ENCODE measurements around the gene B4GALT1.

The B4GALT1 gene

GRCh38 chr9:33104401-33104800 lies 62.7 kb downstream of the B4GALT1 start:
- no peak for FAIRE-seq
- TF ChIP-seq CTCF (IDR thresholded peaks at IDR 0.05; ENCODE audit: insufficient read depth, missing control alignments) = no peak
- no peak for DNase-seq (ENCODE audit: insufficient read length, low spot score)

- DNase-seq (ENCODE audit: insufficient read length, low spot score) (no peak), FAIRE-seq (no peak)
- no peak for TF ChIP-seq CTCF (IDR thresholded peaks at IDR 0.05; ENCODE audit: insufficient read depth, missing control alignments)
Measured at GRCh38 chr9:33103501-33104281, 63.4 kb downstream of the B4GALT1 start.

- DNase-seq (ENCODE audit: insufficient read length, low spot score) (no peak), FAIRE-seq (no peak)
- no peak for TF ChIP-seq CTCF (IDR thresholded peaks at IDR 0.05; ENCODE audit: insufficient read depth, missing control alignments)
Measured at GRCh38 chr9:33102551-33103210, 64.5 kb downstream of the B4GALT1 start.

GRCh38 chr9:33101104-33101951 lies 65.8 kb downstream of the B4GALT1 start:
- FAIRE-seq = no peak
- no peak for DNase-seq (ENCODE audit: insufficient read length, low spot score)

GRCh38 chr9:33099754-33100153 lies 67.4 kb downstream of the B4GALT1 start:
- TF ChIP-seq CTCF (IDR thresholded peaks at IDR 0.05; ENCODE audit: insufficient read depth, missing control alignments) = no peak
- no peak for FAIRE-seq

More at GRCh38 chr9:33101104-33101951, 65.8 kb downstream of the B4GALT1 start:
- no peak for TF ChIP-seq CTCF (IDR thresholded peaks at IDR 0.05; ENCODE audit: insufficient read depth, missing control alignments)

GRCh38 chr9:33097192-33097591 lies 69.9 kb downstream of the B4GALT1 start:
- FAIRE-seq (no peak), DNase-seq (ENCODE audit: insufficient read length, low spot score) (no peak)
- no peak for TF ChIP-seq CTCF (IDR thresholded peaks at IDR 0.05; ENCODE audit: insufficient read depth, missing control alignments)

More at GRCh38 chr9:33099754-33100153, 67.4 kb downstream of the B4GALT1 start:
- no peak for DNase-seq (ENCODE audit: insufficient read length, low spot score)
